GM19468 (cell line): ENCODE results near the gene RAB6B.
"Not testable (repeated sequence)": the region's sequence is repeated elsewhere in the genome, so short reads cannot be mapped to it uniquely, and the experiment has no call there.

Source experiments
- ATAC-seq: cut with Tn5 transposase; IDR thresholded peaks from one replicate; pipeline ENCODE4 v1.9.1; 2021; ENCODE audit warnings: mild to moderate bottlenecking, moderate library complexity, moderate number of reproducible peaks; ENCODE audit not compliant: unreplicated experiment; ENCODE audit errors: extremely low read depth

RAB6B gene

DNA sequence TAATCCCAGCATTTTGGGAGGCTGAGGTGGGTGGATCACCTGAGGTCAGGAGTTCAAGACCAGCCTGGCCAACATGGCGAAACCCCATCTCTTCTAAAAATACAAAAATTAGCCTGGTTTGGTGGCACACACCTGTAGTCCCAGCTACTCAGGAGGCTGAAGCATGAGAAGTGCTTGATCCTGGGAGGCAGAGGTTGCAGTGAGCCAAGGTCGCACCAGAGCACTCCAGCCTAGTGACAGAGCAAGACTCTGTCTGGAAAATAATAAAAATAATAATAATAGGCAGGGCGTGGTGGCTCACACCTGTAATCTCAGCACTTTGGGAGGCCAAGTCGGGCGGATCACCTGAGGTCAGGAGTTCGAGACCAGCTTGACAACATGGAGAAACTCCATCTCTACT lies 114.9 kb downstream of the RAB6B start:
- ATAC-seq, result not testable (repeated sequence)

- no peak for ATAC-seq
These were observed 116.0 kb downstream of the RAB6B start for GRCh38 chr3:133779626-133780203.

DNA sequence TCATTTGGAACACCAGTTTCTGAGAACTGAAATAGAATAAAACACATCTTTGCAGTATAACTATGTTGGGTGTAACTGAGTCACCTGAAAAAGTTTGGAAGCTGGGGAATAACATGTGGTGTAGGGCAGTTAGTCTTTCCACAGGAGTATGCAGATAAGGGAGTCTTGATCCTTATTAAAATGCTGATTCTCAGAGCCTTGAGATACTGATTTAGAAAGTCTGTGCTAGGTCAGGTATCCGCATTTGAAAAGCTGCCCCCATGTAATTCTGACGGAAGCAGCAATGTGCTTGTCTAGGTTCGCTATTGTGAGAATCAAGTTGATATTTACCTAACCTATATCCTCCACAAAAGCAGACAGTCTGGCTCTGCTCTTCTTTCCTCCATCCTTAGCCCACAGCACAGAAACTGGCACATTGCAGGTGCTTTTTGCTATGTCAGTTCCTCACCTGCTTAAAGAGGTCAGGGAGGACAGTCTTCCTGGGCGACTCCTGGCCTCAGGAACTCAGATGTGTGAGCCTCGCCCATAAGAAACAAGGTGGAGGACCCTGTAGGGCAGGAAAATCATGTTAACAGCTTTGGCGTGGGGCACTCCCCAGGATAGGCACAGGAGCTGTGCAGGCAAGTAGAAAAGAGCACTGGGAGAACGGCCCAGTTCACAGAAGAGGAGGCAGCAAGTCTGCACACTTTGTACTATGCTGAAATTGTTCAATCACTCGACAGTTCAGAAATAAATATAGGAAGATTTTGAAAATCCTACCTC lies 117.7 kb downstream of the RAB6B start:
- ATAC-seq, result no peak

- no peak for ATAC-seq
These were observed 118.8 kb downstream of the RAB6B start for GRCh38 chr3:133776794-133777438.

- no peak for ATAC-seq
These were observed 119.8 kb downstream of the RAB6B start for GRCh38 chr3:133775835-133776234.

- no peak for ATAC-seq
These were observed 120.4 kb downstream of the RAB6B start for GRCh38 chr3:133775309-133775708.
